Breast epithelium (tissue), 3 donors: ENCODE data around the gene NBDY.

Experiments
- POLR2A ChIP-seq: fragments of 450-650 bp; IDR thresholded peaks from one replicate; pipeline ENCODE4 v1.6.1; 2016; ENCODE audit warnings: antibody characterized with exemption, mild to moderate bottlenecking, moderate library complexity
- TF ChIP-seq, protein P1 (sequence below), 3 donors: fragments of 450-650 bp; IDR thresholded peaks; one replicate each; pipeline ENCODE4 v1.5.1; 2016 to 2017; ENCODE audit warnings: antibody characterized with exemption in 3 of 3, mild to moderate bottlenecking in 3 of 3, moderate library complexity in 3 of 3

GRCh38 chrX:56783450-56783831 lies 54.4 kb downstream of the NBDY start:
- TF ChIP-seq, protein P1, sequence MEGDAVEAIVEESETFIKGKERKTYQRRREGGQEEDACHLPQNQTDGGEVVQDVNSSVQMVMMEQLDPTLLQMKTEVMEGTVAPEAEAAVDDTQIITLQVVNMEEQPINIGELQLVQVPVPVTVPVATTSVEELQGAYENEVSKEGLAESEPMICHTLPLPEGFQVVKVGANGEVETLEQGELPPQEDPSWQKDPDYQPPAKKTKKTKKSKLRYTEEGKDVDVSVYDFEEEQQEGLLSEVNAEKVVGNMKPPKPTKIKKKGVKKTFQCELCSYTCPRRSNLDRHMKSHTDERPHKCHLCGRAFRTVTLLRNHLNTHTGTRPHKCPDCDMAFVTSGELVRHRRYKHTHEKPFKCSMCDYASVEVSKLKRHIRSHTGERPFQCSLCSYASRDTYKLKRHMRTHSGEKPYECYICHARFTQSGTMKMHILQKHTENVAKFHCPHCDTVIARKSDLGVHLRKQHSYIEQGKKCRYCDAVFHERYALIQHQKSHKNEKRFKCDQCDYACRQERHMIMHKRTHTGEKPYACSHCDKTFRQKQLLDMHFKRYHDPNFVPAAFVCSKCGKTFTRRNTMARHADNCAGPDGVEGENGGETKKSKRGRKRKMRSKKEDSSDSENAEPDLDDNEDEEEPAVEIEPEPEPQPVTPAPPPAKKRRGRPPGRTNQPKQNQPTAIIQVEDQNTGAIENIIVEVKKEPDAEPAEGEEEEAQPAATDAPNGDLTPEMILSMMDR (IDR thresholded peaks at IDR 0.05), result peak in 1 of 3 donors; percentile 60
- no peak for TF ChIP-seq POLR2A
